Fibroblast of upper back skin (primary cell): ENCODE results near the gene CXXC5.
"Not testable (repeated sequence)": the region's sequence is repeated elsewhere in the genome, so short reads cannot be mapped to it uniquely, and the experiment has no call there.

Experiments used
- DNase-seq: peaks from one replicate; pipeline ENCODE4 v3.0.0-alpha.2; 2013

CXXC5 gene

DNA sequence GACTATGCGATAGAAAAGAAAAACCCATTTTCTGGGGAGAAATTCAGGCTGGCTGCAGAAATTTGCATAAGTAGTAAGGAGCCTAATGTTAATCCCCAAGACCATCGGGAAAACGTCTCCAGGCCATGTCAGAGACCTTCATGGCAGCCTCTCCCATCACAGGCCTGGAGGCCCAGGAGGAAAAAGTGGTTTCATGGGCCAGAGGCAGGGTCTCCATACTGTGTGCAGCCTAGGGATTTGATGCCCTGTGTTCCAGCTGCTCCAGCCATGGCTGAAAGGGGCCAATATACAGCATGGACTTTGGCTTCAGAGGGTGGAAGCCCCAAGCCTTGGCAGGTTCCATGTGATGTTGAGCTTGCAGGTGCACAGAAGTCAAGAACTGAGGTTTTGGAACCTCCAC, 71.8 kb downstream of the CXXC5 start:
- DNase-seq, result not testable (repeated sequence)

DNA sequence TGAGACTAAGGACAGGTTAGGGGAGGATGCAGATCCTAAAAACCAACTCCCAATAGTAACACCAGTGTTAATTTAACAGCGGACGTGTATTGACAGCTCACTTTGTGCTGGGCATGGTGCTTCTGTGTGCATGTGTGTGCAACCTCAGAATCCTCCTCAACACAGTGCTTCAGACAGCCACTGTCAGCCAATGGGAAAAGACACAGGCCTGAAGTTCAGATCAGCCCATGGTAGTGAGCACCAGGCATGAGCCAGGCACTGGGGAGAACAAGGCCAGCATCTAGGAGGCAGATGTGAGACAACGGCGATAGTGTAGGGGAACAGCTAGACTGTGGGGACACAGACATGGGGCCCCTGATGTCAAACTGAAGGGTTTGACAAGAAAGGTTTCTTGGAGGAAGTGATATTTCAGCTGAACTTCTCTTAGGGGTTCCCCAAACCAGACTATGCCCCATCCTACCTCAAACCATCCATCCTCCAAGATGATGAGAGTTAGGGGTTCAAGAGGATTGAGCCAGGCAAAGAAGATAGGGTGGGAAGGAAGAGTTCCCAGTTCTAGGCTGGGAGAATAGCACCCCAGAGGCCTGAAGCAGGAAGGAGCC, 75.9 kb downstream of the CXXC5 start:
- DNase-seq, result no peak

DNA sequence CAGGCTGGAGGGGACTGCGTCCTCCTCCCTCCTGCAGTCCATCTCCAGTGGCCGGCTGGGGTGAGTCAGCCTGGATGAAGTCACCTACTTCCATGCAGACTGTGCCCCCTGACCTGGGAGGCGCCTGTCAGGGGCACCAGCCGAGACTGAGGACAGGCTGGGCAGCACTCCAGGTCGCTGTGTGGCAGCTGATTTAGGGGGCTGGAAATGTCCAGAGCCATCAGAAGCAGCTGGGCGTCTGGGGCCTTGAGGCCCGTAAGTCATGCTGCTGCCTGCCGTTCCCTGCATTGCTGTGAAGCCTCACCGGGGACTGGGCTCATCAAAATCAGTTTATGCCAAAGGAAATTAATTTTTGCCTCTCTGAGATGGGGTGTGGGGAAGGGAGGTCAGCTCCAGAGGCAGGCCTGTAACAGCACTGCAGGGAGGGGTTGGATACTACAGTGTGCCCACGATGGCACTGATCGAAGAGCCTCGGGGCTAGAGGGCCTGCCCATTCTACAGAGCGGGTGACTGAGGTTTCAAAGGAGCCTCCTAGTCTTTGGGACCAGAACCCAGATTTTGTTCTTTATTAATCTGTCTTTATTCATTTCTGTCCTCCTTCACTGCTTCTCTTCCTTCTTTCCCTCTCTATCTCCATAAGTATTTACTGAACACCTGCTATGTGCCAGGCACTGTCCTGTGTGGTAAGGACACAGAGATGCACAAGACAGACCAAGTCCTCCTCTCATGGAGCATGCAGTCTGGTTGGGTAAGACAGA, 77.1 kb downstream of the CXXC5 start:
- peak; percentile 57 for DNase-seq

DNA sequence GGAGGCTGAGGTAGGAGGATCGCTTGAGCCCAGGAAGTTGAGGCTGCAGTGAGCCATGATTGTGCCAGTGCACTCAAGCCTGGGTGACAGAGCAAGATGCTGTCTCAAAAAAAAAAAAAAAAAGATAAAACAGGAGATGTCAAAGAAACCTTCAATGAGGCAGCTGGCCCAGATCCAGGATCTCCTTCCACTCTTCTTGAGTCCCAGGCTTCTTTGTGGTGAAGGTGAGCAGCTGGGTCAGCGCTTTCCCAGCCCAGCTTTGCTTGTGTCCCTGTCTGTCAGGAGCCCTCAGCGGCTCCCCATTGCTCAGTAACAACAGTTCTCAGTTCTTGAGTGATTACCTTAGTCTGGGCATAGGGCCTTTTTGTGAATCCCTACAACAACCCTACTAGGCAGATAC, 78.1 kb downstream of the CXXC5 start:
- DNase-seq, result no peak

DNA sequence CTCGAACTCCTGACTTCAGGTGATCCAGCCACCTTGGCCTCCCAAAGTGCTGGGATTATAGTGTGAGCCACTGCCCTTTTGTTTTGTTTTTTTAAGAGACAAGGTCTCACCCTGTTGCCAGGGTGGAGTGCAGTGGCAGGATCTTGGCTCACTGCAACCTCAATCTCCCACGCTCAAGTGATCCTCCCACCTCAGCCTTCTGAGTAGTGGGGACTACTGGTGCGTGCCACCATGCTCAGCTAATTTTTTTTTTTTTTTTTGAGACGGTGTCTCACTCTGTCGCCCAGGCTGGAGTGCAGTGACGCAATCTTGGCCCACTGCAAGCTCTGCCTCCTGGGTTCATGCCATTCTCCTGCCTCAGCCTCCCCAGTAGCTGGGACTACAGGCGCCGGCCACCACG, 79.5 kb downstream of the CXXC5 start:
- not testable (repeated sequence) for DNase-seq

DNA sequence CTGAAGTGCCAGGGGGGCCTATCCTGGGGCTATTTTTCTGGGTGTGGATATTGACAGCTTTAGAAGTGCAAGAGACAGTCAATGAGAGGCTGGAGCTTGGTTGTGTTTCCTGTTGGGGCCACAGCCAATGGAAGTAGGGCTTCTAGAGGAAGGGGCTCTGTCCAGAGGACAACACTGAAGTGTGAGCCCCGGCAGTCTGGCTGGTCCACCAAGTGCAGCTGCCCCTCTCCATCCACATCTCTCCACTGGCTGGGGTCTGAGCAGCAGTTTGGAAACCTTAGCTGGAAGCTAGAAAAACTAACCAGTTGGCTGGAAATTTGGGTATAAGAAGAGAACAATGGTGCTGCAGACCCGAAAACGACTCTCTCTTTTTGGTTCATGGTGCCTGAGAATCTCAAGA, 83.1 kb downstream of the CXXC5 start:
- no peak for DNase-seq

DNA sequence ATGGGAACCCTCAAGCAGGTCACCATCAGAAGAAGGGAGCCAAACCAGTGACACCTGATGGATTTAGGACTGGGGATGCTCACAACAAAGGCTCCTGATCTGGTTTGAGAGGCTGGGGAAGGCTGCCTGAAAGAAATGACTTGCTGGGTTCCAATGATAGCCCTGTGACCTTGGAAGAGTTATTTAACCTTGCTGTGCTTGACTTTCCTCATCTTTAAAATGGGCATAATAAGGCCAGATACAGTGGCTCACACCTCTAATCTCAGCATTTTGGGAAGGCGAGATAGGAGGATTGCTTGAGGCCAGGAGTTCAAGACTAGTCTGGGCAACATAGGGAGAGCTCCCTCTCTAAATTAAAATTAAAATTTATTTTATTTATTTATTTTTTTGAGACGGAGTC, 83.9 kb downstream of the CXXC5 start:
- DNase-seq, result no peak

DNA sequence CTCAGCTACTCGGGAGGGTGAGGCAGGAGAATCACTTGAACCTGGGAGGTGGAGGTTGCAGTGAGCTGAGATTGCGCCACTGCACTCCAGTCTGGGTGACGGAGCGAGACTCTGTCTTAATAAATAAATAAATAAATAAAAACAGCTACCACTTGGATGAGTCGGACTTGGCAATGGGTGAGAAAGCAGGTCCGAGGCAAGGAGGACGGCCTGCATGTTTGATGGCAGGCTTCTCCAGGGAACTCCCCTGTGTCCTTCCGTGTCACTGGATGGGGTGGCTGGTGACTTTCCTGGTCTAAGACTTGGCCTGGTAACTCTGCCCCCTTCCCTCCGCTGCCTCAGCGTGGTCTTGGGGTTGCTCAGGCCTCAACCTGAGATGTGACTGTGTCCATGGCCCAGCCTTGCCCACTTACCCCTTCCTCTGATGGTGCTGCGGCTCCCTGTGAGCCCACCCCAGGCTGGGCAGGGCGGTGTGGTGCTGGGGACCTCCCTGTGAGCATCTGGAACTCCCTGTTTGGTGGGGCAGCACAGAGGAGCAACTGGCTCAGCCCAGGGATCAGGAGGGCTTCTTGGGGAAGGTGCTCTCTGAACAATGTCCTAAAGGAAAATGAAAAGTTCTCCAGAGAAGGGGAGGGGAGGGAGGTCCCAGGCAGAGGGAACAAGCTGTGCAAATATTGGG, 85.0 kb downstream of the CXXC5 start:
- DNase-seq, result no peak
